ENCODE results near the gene GOLPH3.
A peak's percentile ranks its signal among the peaks of the same experiment; 100 is the strongest.

The GOLPH3 gene

GRCh38 chr5:32076699-32077695 is 97.1 kb downstream of the GOLPH3 start:
- DNase-seq (ENCODE audit: low read depth), result peak; percentile 8
- no peak overlapping the region for H3K4me3 ChIP-seq (ENCODE audit: control insufficient read depth, low read depth, low read length)
- TF ChIP-seq CTCF (IDR thresholded peaks at IDR 0.05; ENCODE audit: control insufficient read depth, insufficient read depth, low read depth, low read length, missing control alignments), result peak; percentile 76

Measured in AG09309 (cell line).